ENCODE results near the gene FATE1.
"Not testable (repeated sequence)": the region's sequence is repeated elsewhere in the genome, so short reads cannot be mapped to it uniquely, and the experiment has no call there.

FATE1 gene, protein sequence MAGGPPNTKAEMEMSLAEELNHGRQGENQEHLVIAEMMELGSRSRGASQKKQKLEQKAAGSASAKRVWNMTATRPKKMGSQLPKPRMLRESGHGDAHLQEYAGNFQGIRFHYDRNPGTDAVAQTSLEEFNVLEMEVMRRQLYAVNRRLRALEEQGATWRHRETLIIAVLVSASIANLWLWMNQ

DNA sequence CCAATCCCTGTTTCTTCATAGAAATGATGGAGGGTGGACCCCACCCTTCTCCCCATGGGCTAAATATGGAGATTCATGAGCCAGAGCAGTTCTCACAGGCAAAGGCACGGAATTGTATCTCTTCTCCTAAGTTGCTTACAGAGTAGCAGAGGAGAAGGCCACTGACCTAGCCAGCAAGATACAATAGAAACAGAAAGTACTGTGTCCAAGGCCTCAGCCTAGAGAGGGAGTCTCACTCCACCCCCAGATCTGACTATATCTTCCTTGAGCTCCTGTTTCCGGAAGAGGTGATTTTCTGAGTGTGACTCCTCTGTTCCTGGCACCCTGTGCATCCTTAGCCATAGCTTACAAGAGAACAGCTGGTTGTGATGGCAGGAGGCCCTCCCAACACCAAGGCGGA lies at the start of gene FATE1:
Gene FATE1 (plus strand): TSS at position 284 of the 400 bp plus-strand sequence. CDS start 85 bp downstream, at position 369.
- DNase-seq = no peak

DNA sequence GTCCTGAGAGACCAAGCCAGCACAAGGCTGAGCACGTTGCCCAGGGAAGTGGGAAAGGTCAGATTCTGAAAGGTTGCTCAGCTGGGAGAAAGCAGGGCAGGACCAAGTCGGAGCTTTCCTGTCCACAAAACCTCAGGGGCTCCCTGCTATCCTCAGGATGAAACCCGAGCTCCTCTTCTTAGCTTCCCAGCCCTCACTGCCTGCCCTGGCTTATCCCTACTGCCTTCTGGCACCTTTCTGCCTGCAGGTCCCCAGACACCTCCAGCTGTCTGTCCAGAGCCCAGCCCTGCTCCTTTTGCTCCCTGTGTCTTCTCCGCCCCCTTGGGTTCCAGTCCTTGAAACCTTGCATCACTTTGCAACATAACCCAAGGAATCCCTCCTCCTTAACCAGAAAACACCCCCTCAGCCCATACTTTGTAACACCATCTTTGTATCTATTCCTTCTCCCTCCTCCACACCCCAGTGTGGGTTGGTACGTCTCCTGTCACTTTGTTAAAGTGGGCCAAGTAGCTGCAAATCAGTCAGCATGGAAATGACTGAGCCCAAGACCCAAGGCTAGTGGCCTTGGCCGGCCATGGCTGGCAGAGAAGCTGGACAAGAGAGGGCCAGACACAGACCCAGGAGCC lies 40.6 kb upstream of the FATE1 start:
- no peak for DNase-seq

DNA sequence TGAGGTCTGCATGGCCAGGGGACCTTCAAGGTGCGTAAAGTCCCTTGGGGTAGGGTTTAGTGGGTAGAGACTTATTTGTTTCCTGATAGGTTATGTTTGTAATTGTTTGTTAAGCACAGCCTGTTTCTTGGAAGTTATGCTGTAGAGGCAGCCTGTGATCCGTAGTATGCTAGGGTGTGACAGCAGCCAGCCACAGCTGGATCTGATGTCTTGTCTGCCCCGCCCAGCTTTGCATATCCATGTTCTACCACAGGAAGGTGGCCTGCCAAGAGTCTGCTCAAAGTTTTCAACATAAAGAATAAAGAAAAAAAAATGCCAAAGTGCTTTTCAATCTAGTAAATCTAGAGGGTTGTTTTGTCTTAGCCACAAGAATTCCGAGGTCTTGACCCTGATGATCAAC lies 39.6 kb upstream of the FATE1 start:
- DNase-seq = no peak

DNA sequence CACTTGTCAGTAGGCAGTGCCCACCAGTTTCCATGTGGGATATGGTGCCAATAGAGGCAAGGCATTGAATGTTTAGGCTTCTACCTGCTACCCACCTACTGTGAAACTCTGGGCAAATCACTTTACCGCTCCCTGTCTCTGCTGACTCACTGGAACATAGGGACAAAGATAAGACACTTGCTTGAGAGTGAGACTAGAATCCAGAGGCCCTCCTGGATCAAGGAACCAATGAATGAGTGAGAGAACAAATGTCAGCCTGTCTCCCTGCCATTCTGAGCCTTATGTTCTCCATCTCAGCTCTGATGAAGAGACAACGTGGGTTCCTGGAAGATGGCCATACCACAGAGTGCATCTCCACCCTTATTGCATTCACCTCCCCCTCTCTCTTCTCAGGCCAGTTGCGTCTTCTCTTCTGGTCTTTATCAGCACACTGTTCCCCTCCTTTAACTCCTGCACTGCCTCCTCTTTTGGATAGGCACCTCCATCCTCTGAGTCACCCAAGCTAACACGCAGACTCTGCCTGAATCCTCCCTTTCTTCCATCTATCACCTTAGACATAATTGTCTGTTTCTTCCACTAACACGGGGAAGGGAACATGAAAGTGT lies 35.9 kb upstream of the FATE1 start:
- DNase-seq = no peak

DNA sequence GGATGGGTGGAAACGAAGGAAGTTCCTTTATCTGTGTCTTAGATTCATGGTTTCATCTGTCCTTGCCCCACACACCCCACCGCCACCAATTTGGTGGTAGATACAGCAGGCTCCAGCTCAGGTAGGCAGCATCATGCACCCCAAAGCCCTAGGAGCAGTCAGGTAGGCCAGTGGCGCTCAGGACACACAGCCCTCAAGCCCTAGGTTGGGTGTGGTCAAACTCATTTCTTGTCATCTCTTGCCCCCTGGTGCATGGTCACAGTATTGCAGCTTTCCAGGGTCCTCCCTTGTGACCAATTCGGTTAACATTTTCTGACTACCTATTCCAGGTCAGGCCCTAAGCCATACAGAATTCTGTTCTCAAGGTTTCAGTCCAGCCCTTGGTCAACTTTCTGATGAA lies 35.0 kb upstream of the FATE1 start:
- DNase-seq = peak; percentile 0 to 7

DNA sequence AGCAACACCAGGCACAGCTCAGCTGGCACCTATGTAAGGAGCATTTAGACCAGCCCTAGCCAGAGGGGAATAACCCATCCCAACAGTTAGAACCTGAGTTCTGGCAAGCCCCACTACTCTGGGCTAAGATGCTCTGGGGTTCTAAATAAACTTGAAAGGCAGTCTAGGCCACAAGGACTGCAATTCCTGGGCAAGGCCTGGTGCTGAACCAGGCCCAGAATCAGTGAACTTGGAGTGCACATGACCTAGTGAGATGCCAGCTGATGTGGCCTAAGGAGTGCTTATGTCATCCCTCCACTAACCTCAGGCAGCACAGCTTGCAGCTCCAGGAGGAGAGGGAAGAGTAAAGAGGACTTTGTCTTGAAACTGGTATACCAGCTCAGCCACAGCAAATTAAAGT lies 28.2 kb upstream of the FATE1 start:
- DNase-seq = no peak

DNA sequence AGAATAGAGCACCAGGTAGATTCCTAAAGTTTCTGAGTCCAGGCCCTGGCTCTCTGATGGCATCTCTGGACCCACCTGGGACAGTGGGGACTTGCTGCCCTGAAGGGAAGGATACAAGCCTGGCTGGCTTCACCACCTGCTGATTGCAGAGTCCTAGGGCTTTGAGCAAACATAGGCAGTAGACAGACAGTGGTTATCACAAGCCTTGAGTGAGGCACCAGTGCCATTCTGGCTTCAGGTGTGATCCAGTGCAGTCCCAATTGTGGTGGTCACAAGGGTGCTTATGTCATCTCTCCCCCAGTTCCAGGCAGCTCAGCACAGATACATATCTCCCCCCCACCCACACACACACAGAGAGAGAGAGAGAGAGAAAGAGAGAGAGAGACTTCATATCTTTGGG lies 27.1 kb upstream of the FATE1 start:
- DNase-seq = no peak

DNA sequence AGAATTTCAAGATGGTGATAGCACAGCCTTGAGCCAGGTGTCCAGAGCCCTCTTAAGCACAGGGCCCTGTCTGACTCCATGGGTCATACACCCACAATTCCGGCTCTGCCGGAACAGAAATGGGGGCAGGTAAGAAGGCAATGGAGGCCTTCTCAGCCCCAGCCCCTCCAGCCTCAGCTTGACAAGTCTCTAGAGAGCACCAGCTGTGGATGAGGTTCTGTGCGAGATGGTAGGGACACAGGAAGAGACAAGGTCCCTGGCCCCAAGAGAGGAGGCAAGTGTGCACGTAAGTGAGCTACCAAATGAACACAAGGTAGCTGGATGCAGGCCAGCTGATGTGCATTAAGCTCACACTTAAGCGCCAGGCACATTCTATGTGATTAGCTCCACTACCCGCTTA lies 23.0 kb upstream of the FATE1 start:
- DNase-seq = no peak

DNA sequence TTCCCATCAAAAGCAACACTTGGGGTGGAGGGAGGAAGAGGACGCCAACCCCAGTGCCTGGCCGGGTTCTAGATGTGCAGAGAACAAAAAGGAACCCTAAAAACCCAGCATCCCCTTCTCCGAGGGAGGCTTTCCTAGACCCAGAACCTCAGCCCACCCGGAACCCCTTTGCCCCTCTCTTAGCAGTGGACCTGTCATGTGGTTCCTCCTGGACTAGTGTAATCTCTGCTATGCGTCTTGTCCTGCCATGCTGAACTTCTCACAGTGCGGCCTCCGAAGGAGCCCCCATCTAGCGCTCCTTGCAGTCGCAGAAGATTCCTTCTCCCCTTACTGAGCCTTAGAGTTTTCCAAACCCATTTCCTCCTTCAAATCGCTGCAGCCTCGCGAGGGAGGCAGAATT lies 21.7 kb upstream of the FATE1 start:
- DNase-seq = no peak

DNA sequence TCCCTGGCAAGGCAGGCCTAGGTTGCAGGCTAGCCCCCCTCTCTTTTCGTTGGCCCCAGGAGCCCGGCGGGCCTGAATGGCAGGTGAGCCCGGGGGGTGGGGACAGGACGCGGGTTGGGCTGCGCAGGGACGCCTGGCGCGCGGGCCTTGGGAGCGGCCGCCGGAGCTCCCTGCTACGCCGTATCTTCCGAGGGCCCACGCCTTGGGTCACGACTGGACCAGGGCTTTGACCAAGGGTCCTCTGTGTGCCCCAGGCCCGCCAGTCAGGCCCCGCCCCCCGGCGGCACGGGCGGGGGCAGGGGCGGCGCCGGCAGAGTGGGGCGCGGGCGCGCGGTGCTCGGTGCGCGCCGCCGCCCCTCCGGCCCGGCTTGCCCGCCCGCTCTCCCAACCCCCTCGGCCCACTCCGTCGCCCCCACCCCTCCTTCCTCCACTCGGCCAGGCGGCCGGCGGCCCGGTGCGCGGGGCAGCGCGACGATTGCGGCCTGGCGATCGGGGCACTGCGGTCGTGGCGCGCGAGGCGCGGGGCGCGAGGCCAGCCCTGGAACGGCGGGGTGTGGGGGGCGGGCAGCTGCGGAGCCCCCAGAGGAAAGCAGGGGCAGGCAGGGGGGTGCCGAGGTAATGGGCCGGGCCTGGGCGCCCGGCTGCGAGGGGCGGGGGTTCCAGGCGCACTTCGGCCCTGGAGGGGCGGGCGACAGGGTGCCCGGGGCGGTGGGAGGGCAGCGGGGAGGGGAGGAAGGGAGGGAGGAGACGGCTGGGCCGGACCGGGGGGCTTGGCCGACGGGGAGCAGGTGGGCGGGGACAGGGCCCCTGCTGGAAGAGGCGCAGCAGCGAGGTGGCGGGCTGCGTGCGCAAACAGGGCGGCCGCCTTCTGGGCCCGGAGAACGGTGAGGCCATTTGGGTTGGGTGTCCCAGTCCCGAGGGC lies 20.9 kb upstream of the FATE1 start, which contains the start of gene PRRG3:
Gene PRRG3 (plus strand): TSS at position 798 of the 922 bp plus-strand sequence. CDS start 3,357 bp downstream, outside the sequence.
- no peak for DNase-seq

DNA sequence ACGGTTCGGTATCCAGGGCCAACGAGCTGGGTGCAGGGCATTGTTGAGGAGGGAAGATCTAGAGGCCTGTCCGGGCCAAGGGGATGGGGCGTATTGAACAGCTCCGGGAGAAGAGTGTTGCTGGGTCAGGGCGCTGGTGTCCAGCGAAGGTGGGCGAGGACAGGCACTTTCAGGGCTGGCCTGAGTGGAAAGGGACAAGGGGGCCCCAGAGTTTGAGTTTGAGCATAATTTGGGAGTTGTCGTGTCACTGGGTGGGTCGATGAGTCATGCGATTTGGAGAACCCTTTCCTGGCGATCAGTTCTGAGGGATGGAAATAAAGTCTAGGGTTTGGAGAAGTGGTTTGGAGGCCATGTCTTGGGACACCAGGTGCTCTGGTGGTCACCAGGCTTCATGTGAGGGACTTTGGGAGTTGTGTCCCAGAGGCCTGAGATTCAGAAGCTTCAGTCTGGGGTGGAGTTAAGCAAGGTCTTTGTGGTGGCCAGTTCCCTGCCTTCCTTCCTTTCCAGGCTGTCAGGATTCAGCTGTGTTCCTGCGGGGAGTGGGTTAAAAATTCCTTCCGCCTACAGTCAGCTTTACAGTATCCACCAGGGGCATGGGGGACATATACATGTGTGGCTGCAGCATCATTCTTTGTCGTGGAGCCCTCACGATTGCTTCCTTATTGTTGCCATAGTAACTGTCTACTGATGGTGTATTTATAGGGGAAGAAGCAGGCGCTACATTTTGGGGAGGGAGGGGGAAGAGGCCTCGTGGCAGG lies 20.1 kb upstream of the FATE1 start:
- no peak for DNase-seq

DNA sequence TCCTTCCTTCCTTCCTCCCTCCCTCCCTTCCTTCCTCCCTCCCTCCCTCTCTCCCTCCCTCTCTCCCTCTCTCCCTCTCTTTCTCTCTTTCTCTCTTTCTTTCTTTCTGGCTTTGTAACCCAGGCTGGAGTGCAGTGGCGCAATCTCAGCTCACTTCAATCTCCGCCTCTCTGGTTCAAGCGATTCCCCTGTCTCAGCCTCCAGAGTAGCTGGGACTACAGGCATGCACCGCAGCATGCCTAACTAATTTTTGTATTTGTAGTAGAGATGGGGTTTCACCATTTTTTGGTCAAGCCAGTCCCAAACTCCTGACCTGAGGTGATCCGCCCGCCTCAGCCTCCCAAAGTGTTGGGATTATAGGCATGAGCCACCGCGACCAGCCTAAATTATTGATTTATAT lies 18.8 kb upstream of the FATE1 start:
- DNase-seq = not testable (repeated sequence)

DNA sequence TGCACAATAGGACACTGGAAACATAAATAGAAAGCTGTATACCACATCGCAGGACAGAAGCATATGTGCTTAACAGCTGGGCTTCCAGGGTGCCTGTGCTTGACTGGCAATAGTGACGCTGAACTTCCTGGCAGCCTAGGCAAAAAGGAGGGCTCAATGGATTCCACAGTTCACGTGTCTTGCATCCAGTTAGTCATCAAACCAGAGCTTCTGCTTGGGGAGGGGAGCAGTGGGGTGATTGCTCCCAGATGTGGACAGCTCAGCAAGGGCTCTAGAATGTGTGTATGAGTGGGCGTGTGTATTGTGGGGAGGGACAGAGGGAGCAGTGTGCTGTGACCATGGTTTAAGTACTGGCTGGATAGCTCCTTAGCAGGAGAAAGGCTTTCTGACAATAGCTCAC lies 18.3 kb upstream of the FATE1 start:
- DNase-seq = no peak

DNA sequence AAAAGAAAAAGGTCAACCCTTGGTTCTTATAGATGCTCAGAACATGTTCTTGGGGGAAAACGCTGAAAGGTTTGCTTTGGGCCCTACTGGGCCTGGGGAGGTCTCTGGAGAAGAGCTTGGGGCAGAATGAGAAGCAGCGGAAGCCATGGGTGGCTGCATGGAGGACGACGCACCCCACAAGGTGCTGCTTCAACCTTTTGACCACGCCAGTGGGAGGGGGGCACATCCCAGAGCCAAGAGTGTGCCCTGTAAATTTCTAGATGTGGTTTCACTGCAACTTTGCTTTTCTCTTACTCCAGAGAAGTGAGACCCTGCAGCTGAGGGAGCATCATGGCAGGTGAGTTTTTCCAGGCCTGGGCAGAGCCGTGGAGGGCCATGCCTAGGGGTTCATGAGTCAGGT lies 17.4 kb upstream of the FATE1 start:
- no peak for DNase-seq

DNA sequence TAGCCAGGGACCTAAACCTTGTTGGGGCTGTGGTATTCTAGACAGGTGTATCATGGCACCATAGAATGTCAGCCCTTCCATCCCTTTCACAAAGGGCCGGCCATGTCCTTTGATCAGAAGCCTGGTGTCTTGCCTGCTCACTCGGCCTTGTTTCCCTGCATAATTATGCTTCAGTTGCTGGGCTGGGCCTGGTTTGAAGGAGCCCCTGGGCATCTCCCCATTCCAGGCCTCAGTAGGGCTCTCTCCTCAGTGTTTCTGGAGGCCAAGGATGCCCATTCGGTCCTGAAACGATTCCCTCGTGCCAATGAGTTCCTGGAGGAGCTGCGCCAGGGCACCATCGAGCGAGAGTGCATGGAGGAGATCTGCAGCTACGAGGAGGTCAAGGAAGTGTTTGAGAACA lies 16.1 kb upstream of the FATE1 start:
- no peak for DNase-seq

DNA sequence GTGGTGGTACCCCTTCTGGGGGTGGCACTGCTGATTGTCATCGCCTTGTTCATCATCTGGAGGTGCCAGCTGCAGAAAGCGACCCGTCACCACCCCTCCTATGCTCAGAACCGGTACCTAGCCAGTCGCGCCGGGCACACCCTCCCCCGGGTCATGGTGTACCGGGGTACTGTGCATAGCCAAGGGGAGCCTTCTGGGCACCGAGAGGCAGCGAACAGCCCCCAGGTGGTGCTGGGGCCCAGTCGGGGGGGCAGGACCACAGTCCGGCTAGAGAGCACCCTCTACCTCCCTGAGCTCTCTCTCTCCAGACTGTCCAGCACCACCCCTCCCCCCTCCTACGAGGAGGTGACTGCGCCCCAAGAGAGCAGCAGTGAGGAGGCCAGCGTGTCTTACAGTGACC lies 15.3 kb upstream of the FATE1 start:
- DNase-seq = no peak

DNA sequence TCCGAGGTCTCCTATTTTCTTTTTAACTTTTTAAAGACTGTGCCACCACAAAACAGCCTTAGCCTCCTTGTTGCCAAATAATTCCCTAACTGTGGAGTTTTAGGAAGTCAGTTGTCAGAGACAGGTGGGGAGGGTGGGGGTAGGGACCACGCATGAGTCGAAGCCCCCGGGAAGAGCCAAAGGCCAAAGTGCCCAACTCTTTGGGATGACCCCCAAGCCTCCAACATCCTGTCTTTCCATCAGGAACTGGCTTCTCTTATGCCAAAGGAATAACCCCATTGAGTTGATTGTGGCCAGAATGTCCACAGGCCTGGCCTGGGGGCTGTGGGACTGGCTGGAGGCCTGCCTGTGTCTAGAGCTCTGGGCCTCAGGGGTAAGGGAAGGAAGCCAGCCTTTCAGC lies 14.8 kb upstream of the FATE1 start:
- DNase-seq = no peak

DNA sequence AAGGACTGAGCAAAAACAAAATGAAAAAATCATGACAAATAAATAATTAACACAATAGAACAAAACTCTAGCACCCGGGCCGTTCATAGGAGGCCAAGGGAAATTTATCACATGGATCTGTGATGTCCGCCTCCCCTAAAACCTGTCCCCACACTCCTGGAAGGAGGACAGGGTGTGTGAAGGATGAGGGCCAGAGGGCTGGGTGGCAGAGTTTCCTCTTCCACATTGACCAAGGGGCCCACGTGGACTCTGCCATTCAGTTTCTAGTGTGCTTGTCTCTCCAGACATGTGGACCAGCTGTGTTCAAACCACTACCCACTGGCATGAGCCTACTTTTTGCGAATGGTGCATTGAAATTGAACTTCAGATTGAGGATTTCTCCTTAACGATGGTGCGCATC lies 14.3 kb upstream of the FATE1 start:
- DNase-seq = no peak

DNA sequence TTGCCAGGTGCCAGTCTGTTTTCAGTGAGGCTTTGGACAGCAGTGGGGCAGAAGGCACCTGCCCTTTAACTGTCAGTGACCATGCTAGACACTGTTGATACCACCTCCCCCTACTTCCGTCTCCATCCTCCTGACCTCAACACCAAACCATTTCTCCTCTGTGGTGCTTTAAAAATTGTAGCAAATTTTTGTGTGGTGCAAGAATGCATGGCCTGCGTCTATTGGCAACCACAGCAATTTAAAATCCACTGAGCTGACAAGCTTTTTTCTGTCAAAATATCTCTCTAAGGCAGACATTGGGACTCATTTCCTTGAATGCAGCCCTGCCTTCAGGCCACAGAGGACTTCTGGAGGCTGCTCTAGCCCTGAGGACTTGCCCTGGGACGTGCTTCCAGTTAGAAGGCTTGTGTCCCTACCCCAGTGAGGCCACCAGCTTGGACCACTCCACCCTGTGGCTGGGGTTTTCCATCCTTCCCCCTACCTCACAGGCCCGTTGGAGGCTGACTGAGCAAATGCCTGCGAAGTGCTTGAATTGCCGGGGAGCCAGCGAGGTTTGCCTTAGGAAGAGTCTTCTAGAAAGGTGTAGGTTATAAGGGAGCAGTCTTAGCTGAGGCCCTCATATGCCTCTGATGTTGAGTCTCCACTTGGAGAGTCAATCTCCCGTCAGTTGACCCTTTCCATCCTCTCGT lies 13.7 kb upstream of the FATE1 start:
- no peak for DNase-seq

DNA sequence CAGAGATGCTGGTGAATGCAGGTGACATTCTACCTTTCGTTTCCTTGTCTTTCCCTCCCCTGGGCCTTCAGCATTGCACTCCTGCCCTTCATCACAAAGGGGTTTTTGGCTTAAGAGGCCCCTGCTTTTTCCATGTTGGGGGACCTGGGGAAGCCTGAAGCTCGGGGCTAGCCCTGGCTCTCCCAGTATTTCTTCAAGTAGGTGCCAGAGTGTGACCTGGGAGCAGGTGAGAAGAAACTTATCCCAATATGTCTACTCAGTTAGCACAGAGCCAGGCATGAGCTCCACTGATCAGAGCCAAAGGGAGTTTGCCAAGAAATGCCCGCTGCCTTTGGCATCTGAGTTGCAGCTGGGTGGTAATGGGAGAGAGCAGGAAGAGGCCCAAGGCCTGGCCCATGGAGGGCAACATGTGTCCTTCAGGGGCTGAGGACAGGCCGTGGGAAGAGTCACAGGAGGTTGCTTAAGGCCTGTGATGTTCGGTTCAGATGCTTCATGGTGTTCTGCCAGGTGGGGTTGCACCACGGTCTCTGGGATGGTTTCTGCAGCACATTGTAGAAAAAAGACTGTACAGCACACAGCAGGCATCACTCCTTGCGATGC lies 13.0 kb upstream of the FATE1 start:
- DNase-seq = no peak

DNA sequence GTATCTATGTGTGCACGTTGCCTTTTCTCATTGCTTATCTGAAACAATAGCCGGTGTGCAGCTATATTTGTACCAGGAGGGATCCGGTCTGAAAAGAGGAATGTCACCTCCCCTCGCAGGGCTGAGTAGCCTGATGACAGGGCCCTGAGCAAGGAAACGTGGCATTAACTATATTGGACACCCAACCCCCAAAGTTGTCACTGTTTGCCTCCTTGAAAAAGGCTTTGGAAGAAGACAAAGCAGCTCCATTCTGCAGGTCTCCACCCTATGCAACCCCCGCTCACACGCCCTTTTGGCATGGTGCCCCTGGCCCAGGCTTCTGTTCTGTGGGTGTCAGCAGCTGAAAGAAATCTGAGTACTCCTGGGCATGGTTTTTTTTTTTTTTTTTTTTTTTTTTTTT lies 12.3 kb upstream of the FATE1 start:
- no peak for DNase-seq
